ENCODE measurements around the gene EVC. TPM values are rescaled to one million over a fixed set of nuclear protein-coding genes. Genes with fewer than 3 reads are reported as not detected.

The EVC gene
- total RNA-seq, 2 experiments from 2014 or later: 0.70 to 1.5 TPM

- no peak for TF ChIP-seq CTCF (IDR thresholded peaks at IDR 0.05)
- Mint-ChIP-seq H3K4me1 (ENCODE audit: low read depth) (no peaks in the 10 kb centered on the region), H3K27ac (no peak overlapping the region), H3K9me3 (no peaks in the 10 kb centered on the region), H3K4me3 (no peak overlapping the region), H3K27me3 (peaks cover 4% of the 10 kb centered on the region), H3K36me3 (ENCODE audit: low read depth) (no peaks in the 10 kb centered on the region)
- intact Hi-C loops (cut with DNase I, micrococcal nuclease): no loop called here
- ATAC-seq (ENCODE audit: poor library complexity) (no peak), DNase-seq (no peak)
- Histone ChIP-seq H3K27me3 (ENCODE audit: control insufficient read depth in 1 of 2, insufficient read depth in 2 of 2, low read length in 2 of 2) (no peaks in the 10 kb centered on the region), H3K4me1 (ENCODE audit: insufficient read depth, low read length) (no peaks in the 10 kb centered on the region), H3K27ac (ENCODE audit: low read depth in 1 of 2, low read length in 2 of 2) (no peak overlapping the region), H3K36me3 (ENCODE audit: insufficient read depth, low read length) (no peaks in the 10 kb centered on the region), H3K4me3 (ENCODE audit: low read length) (no peak overlapping the region), H3K9me3 (ENCODE audit: control insufficient read depth in 1 of 2, insufficient read depth in 1 of 2, low read length in 2 of 2) (peaks cover 0 to 22% of the 10 kb centered on the region in 2 experiments)
- ChIA-PET CTCF (no interaction called here), POLR2A (no interaction called here)
Measured at GRCh38 chr4:5734853-5735252, 23.9 kb downstream of the EVC start.

- no peaks in the 10 kb centered on the region for H3K9me3 Mint-ChIP-seq
- Histone ChIP-seq H3K9me3 (ENCODE audit: control insufficient read depth in 1 of 2, insufficient read depth in 1 of 2, low read length in 2 of 2) (peaks cover 0 to 21% of the 10 kb centered on the region in 2 experiments), H3K4me3 (ENCODE audit: low read length) (no peak overlapping the region), H3K27ac (ENCODE audit: low read depth in 1 of 2, low read length in 2 of 2) (no peak overlapping the region), H3K27me3 (ENCODE audit: control insufficient read depth in 1 of 2, insufficient read depth in 2 of 2, low read length in 2 of 2) (no peaks in the 10 kb centered on the region), H3K4me1 (ENCODE audit: insufficient read depth, low read length) (no peaks in the 10 kb centered on the region), H3K36me3 (ENCODE audit: insufficient read depth, low read length) (no peaks in the 10 kb centered on the region)
- H3K4me3 Mint-ChIP-seq: no peak overlapping the region
- H3K4me1 Mint-ChIP-seq (ENCODE audit: low read depth): no peaks in the 10 kb centered on the region
- H3K27me3 Mint-ChIP-seq: peaks cover 4% of the 10 kb centered on the region
- H3K36me3 Mint-ChIP-seq (ENCODE audit: low read depth): no peaks in the 10 kb centered on the region
- DNase-seq: no peak
- POLR2A ChIA-PET: no interaction called here
- intact Hi-C loops (cut with DNase I, micrococcal nuclease): no loop called here
- H3K27ac Mint-ChIP-seq: no peak overlapping the region
- CTCF ChIA-PET: no interaction called here
- ATAC-seq (ENCODE audit: poor library complexity): no peak
- TF ChIP-seq CTCF (IDR thresholded peaks at IDR 0.05): no peak
Measured at GRCh38 chr4:5735463-5735862, 24.5 kb downstream of the EVC start.

- ChIA-PET POLR2A (no interaction called here), CTCF (no interaction called here)
- Mint-ChIP-seq H3K4me3 (no peak overlapping the region), H3K4me1 (ENCODE audit: low read depth) (no peaks in the 10 kb centered on the region), H3K36me3 (ENCODE audit: low read depth) (no peaks in the 10 kb centered on the region), H3K27ac (no peak overlapping the region), H3K9me3 (no peaks in the 10 kb centered on the region), H3K27me3 (peaks cover 4% of the 10 kb centered on the region)
- Histone ChIP-seq H3K36me3 (ENCODE audit: insufficient read depth, low read length) (no peaks in the 10 kb centered on the region), H3K4me1 (ENCODE audit: insufficient read depth, low read length) (no peaks in the 10 kb centered on the region), H3K27me3 (ENCODE audit: control insufficient read depth in 1 of 2, insufficient read depth in 2 of 2, low read length in 2 of 2) (no peaks in the 10 kb centered on the region), H3K9me3 (ENCODE audit: control insufficient read depth in 1 of 2, insufficient read depth in 1 of 2, low read length in 2 of 2) (peaks cover 0 to 5% of the 10 kb centered on the region in 2 experiments), H3K27ac (ENCODE audit: low read depth in 1 of 2, low read length in 2 of 2) (no peak overlapping the region), H3K4me3 (ENCODE audit: low read length) (no peak overlapping the region)
- ATAC-seq (ENCODE audit: poor library complexity) (no peak), DNase-seq (no peak)
- intact Hi-C loops (cut with DNase I, micrococcal nuclease): no loop called here
- TF ChIP-seq CTCF (IDR thresholded peaks at IDR 0.05): no peak
Measured at GRCh38 chr4:5738061-5738460, 27.1 kb downstream of the EVC start.
